Trophoblast cell (in vitro differentiated cells and primary cell): Measurements from ENCODE around the gene SYT1.

Source experiments
- DNase-seq, 2 donors: peaks; one replicate each; pipeline ENCODE4 v3.0.0-alpha.2; 2016
- H2AFZ ChIP-seq: 2 replicates; pipeline ENCODE4 v1.6.1; 2013; ENCODE audit warnings: low read length, moderate library complexity, mild to moderate bottlenecking; ENCODE audit not compliant: insufficient read depth, poor library complexity
- H2AK5ac ChIP-seq: 2 replicates; pipeline ENCODE4 v1.6.1; 2013; ENCODE audit warnings: mild to moderate bottlenecking, low read length
- H2BK120ac ChIP-seq: 2 replicates; pipeline ENCODE4 v1.6.1; 2013; ENCODE audit warnings: low read length, mild to moderate bottlenecking, moderate library complexity; ENCODE audit not compliant: insufficient read depth, poor library complexity
- H2BK12ac ChIP-seq: 2 replicates; pipeline ENCODE4 v1.6.1; 2013; ENCODE audit warnings: mild to moderate bottlenecking, low read length, moderate library complexity
- H2BK5ac ChIP-seq: 2 replicates; pipeline ENCODE4 v1.6.1; 2013; ENCODE audit warnings: low read length, low read depth, moderate library complexity, mild to moderate bottlenecking; ENCODE audit not compliant: poor library complexity
- H3K14ac ChIP-seq: 2 replicates; pipeline ENCODE4 v1.6.1; 2013; ENCODE audit warnings: mild to moderate bottlenecking, low read length
- H3K18ac ChIP-seq: 2 replicates; pipeline ENCODE4 v1.6.1; 2013; ENCODE audit warnings: mild to moderate bottlenecking, low read length
- H3K23ac ChIP-seq: 2 replicates; pipeline ENCODE4 v1.6.1; 2013; ENCODE audit warnings: low read length
- H3K27ac ChIP-seq: 2 replicates; pipeline ENCODE4 v1.5.1; 2013; ENCODE audit warnings: low read depth, mild to moderate bottlenecking, inconsistent platforms, low read length, moderate library complexity
- H3K27me3 ChIP-seq: 2 replicates; pipeline ENCODE4 v1.6.1; 2013; ENCODE audit warnings: inconsistent platforms, mild to moderate bottlenecking, low read length, moderate library complexity; ENCODE audit not compliant: insufficient read depth
- H3K36me3 ChIP-seq, 2 experiments: 1 replicate in 1 of 2; 2 replicates in 1 of 2; pipeline ENCODE4 v1.6.1; 2013; ENCODE audit warnings: low read length in 2 of 2, mild to moderate bottlenecking in 2 of 2, moderate library complexity in 1 of 2; ENCODE audit not compliant: insufficient read depth in 2 of 2, control insufficient read depth in 1 of 2
- H3K4ac ChIP-seq: 2 replicates; pipeline ENCODE4 v1.6.1; 2013; ENCODE audit warnings: low read depth, mild to moderate bottlenecking, low read length, moderate library complexity
- H3K4me1 ChIP-seq, 2 experiments: 1 replicate in 1 of 2; 2 replicates in 1 of 2; pipeline ENCODE4 v1.6.1; 2013; ENCODE audit warnings: low read length in 2 of 2, mild to moderate bottlenecking in 2 of 2, moderate library complexity in 1 of 2; ENCODE audit not compliant: insufficient read depth in 2 of 2, control insufficient read depth in 1 of 2
- H3K4me2 ChIP-seq: 2 replicates; pipeline ENCODE4 v1.6.1; 2013; ENCODE audit warnings: inconsistent platforms, mild to moderate bottlenecking, low read length, moderate library complexity
- H3K4me3 ChIP-seq: 2 replicates; pipeline ENCODE4 v1.5.1; 2013; ENCODE audit warnings: mild to moderate bottlenecking, low read depth, low read length, inconsistent platforms
- H3K79me1 ChIP-seq: one replicate; pipeline ENCODE4 v1.6.1; 2013; ENCODE audit warnings: low read length
- H3K79me2 ChIP-seq: 2 replicates; pipeline ENCODE4 v1.6.1; 2013; ENCODE audit warnings: low read length, mild to moderate bottlenecking; ENCODE audit not compliant: control insufficient read depth, insufficient read depth, poor library complexity
- H3K9ac ChIP-seq: 2 replicates; pipeline ENCODE4 v1.6.1; 2013; ENCODE audit warnings: mild to moderate bottlenecking, low read length
- H3K9me3 ChIP-seq: 2 replicates; pipeline ENCODE4 v1.6.1; 2013; ENCODE audit warnings: low read depth, mild to moderate bottlenecking, control low read depth, inconsistent platforms, low read length; ENCODE audit not compliant: insufficient read depth
- H4K12ac ChIP-seq: 2 replicates; pipeline ENCODE4 v1.6.1; 2013; ENCODE audit warnings: low read depth, mild to moderate bottlenecking, low read length, moderate library complexity
- H4K8ac ChIP-seq: 2 replicates; pipeline ENCODE4 v1.6.1; 2013; ENCODE audit warnings: low read depth, mild to moderate bottlenecking, low read length, moderate library complexity
- H4K91ac ChIP-seq: one replicate; pipeline ENCODE4 v1.6.1; 2013; ENCODE audit warnings: low read depth, mild to moderate bottlenecking, low read length, moderate library complexity
- WGBS: extraction: QIAGEN DNeasy Blood & Tissue Kit; methylation state at CpG from one replicate; pipeline ENCODE4 v1.1.7; 2013; ENCODE audit warnings: missing lambda C conversion rate; ENCODE audit not compliant: insufficient read length, insufficient coverage; ENCODE audit errors: extremely low coverage; 5-methylcytosine and 5-hydroxymethylcytosine counted together

The SYT1 gene

DNA sequence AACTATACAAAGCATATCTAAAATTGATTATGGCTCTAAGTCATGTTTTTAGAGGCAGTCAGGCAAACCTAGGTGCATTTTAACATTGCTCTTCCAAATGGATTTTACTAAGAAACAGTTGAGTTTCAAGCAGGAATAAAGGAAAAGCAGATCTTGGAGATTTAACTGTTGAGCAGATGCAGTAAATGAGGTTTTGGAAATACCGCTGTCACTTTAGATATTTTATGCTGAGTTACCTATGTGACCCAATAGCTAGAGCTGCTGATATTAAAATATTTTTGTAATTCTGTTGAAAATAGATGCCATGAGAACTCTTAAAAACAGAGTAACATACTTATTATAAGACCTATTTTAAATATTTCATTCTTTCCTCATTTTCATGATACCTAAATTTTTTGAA, 181.4 kb downstream of the SYT1 start:
- Histone ChIP-seq H3K36me3 (no peaks in the 10 kb centered on the region), H2AK5ac (no peak overlapping the region), H3K18ac (no peak overlapping the region), H3K27me3 (no peaks in the 10 kb centered on the region), H4K91ac (no peak overlapping the region), H3K9me3 (no peaks in the 10 kb centered on the region), H3K79me1 (no peaks in the 10 kb centered on the region), H3K9ac (no peak overlapping the region), H4K8ac (no peak overlapping the region), H3K4ac (no peak overlapping the region), H3K14ac (no peak overlapping the region), H3K79me2 (no peaks in the 10 kb centered on the region), H2BK5ac (no peak overlapping the region), H3K4me1 (no peaks in the 10 kb centered on the region), H3K4me3 (no peak overlapping the region), H3K23ac (no peak overlapping the region), H2BK120ac (no peak overlapping the region), H4K12ac (no peak overlapping the region), H2BK12ac (no peak overlapping the region), H3K4me2 (no peak overlapping the region), H2AFZ (no peak overlapping the region), H3K27ac (no peak overlapping the region)
- no peak for DNase-seq
- WGBS: no CpG with 5 or more reads among the region's 1 CpG

DNA sequence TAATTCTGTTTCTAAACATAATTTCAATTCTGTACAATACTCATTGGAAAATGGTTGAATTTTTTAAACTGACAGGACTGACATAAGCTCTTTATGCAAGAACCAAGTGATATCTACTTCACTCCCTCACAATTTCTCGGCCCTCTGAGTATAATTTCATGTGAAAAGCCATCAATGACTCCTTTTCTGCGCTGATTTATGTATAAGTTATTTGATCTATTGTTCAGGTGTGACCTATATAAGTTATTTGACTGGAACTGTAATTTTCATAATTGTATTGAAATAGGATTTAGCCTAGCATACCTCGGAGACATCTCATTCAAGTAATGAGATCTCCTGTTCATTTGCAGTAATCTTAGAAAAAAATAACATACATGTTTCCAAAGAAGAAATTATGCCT, 184.4 kb downstream of the SYT1 start:
- H2BK5ac ChIP-seq: no peak overlapping the region
- H3K27me3 ChIP-seq: no peaks in the 10 kb centered on the region
- no peak overlapping the region for H2AK5ac ChIP-seq
- no peak overlapping the region for H3K4me3 ChIP-seq
- H3K79me2 ChIP-seq: no peaks in the 10 kb centered on the region
- no peaks in the 10 kb centered on the region for H3K36me3 ChIP-seq
- no peak overlapping the region for H2BK12ac ChIP-seq
- no peak overlapping the region for H4K12ac ChIP-seq
- no peak overlapping the region for H3K14ac ChIP-seq
- H3K23ac ChIP-seq: no peak overlapping the region
- no peaks in the 10 kb centered on the region for H3K79me1 ChIP-seq
- H3K4ac ChIP-seq: no peak overlapping the region
- no peak overlapping the region for H3K9ac ChIP-seq
- no peak overlapping the region for H2BK120ac ChIP-seq
- no peak overlapping the region for H3K4me2 ChIP-seq
- H3K27ac ChIP-seq: no peak overlapping the region
- H4K91ac ChIP-seq: no peak overlapping the region
- no peaks in the 10 kb centered on the region for H3K9me3 ChIP-seq
- no peak overlapping the region for H4K8ac ChIP-seq
- no CpG with 5 or more reads among the region's 3 CpGs for WGBS
- no peaks in the 10 kb centered on the region for H3K4me1 ChIP-seq
- DNase-seq: no peak
- H3K18ac ChIP-seq: no peak overlapping the region
- H2AFZ ChIP-seq: no peak overlapping the region

DNA sequence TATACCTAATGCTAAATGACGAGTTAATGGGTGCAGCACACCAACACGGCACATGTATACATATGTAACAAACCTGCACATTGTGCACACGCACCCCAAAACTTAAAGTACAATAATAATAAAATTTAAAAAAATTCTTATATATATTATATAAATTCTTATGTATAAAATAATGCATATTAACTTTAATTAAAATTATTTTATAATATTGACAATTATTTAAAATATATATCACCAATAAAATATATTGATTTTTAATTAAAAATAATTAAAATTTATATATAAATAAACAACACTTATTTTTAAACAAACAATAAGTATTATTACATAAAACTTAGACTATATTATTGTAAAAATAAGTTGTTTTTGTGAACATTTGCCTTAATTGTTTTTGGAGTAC, 188.8 kb downstream of the SYT1 start:
- no peaks in the 10 kb centered on the region for H3K36me3 ChIP-seq
- no peak overlapping the region for H3K23ac ChIP-seq
- no peak overlapping the region for H3K27ac ChIP-seq
- no peak for DNase-seq
- H2AFZ ChIP-seq: no peak overlapping the region
- H4K8ac ChIP-seq: no peak overlapping the region
- no peaks in the 10 kb centered on the region for H3K9me3 ChIP-seq
- no peak overlapping the region for H4K12ac ChIP-seq
- no peak overlapping the region for H2BK120ac ChIP-seq
- H3K27me3 ChIP-seq: no peaks in the 10 kb centered on the region
- WGBS: no CpG with 5 or more reads among the region's 3 CpGs
- H2BK12ac ChIP-seq: no peak overlapping the region
- no peak overlapping the region for H2AK5ac ChIP-seq
- no peaks in the 10 kb centered on the region for H3K79me1 ChIP-seq
- H3K4me3 ChIP-seq: no peak overlapping the region
- no peak overlapping the region for H4K91ac ChIP-seq
- H3K18ac ChIP-seq: no peak overlapping the region
- no peak overlapping the region for H3K9ac ChIP-seq
- no peak overlapping the region for H3K4ac ChIP-seq
- no peak overlapping the region for H3K4me2 ChIP-seq
- H3K14ac ChIP-seq: no peak overlapping the region
- no peaks in the 10 kb centered on the region for H3K4me1 ChIP-seq
- H3K79me2 ChIP-seq: no peaks in the 10 kb centered on the region
- no peak overlapping the region for H2BK5ac ChIP-seq

DNA sequence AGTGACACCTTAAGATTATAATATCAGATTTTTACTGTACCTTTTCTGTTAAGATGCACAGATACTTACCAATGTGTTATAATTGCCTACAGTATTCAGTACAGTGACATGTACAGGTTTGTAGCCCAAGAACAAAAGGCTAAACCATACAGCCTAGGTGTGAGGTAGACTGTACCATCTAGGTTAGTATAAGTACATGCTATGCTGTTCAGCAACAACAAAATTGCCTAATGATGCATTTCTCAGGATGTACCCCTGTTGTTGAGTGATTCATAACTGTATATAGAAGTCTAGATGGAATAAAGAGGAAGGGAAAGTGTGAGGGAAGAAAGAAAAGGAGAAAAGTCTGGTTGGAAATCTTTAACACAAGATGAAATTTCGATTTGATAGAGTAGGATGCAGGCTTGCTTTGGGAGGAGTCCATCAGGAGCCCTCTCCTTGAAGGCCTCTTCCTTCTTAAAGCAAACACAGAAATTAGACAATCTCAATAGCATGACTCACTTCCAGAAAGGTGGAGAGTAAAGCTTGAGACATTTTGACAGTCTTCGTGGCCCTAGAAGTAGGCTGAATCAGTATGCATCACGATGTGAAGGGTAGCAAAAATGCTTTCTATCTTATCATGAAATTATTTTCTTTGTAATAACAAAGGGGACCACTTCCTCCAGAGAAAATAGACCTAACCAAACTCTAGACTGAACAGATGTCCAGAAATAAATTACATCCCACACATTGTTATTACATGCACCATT, 191.5 kb downstream of the SYT1 start:
- H3K36me3 ChIP-seq: no peaks in the 10 kb centered on the region
- no peak overlapping the region for H2BK5ac ChIP-seq
- H3K4me2 ChIP-seq: no peak overlapping the region
- no peaks in the 10 kb centered on the region for H3K79me2 ChIP-seq
- H2AK5ac ChIP-seq: no peak overlapping the region
- H3K27me3 ChIP-seq: no peaks in the 10 kb centered on the region
- no peak overlapping the region for H3K4me3 ChIP-seq
- no peak overlapping the region for H4K91ac ChIP-seq
- H2BK120ac ChIP-seq: no peak overlapping the region
- no peak overlapping the region for H3K9ac ChIP-seq
- no peak overlapping the region for H3K4ac ChIP-seq
- no CpG with 5 or more reads among the region's 3 CpGs for WGBS
- no peak overlapping the region for H3K18ac ChIP-seq
- no peaks in the 10 kb centered on the region for H3K79me1 ChIP-seq
- no peaks in the 10 kb centered on the region for H3K9me3 ChIP-seq
- no peak overlapping the region for H3K23ac ChIP-seq
- H3K4me1 ChIP-seq: no peaks in the 10 kb centered on the region
- no peak overlapping the region for H4K12ac ChIP-seq
- H4K8ac ChIP-seq: no peak overlapping the region
- no peak for DNase-seq
- H3K14ac ChIP-seq: no peak overlapping the region
- H2AFZ ChIP-seq: no peak overlapping the region
- no peak overlapping the region for H3K27ac ChIP-seq
- H2BK12ac ChIP-seq: no peak overlapping the region
